Measurements from ENCODE around the gene CTNNA1. TPM values are rescaled to one million over a fixed set of nuclear protein-coding genes. Genes with fewer than 3 reads are reported as not detected.

The CTNNA1 gene
- total and polyA plus RNA-seq, 9 of the 15 experiments (the other 6 are each of a cell fraction or from before 2014, with no cell fraction given) = 29.6 to 117 (median 89.1) TPM

- WGBS (ENCODE audit: insufficient coverage, low coverage, missing lambda C conversion rate) = 80% methylated on average over 18 of the region's 18 CpGs
- no peak for FAIRE-seq
- no peak overlapping the region for H2AFZ ChIP-seq (ENCODE audit: low read depth, low read length)
- H4K20me1 ChIP-seq (replicated peaks; ENCODE audit: control insufficient read depth, insufficient read depth, low read length) = peaks cover 12% of the 10 kb centered on the region; the same call in 1 of the 2 replicates
- H3K9ac ChIP-seq (ENCODE audit: insufficient read depth in 1 of 2, low read depth in 2 of 2, low read length in 2 of 2) = no peak overlapping the region
- no peaks in the 10 kb centered on the region for H3K79me2 ChIP-seq (ENCODE audit: control insufficient read depth, insufficient read depth, low read length)
- H3K4me1 ChIP-seq (replicated peaks in 1 of 2; ENCODE audit: control insufficient read depth in 2 of 2, insufficient read depth in 2 of 2, low read length in 2 of 2) = 0 out of 5 replicates have a peak, but pooled peaks cover 0 to 2% of the 10 kb centered on the region in 2 experiments
- in situ Hi-C loops (cut with MboI) (no loop called here), intact Hi-C loops (cut with micrococcal nuclease) (loop anchor here (10.0 kb wide), 1 partner anchor 289 kb away; no protein-coding TSS in a partner anchor)
- ChIA-PET POLR2A (interaction anchor here (1.3 kb wide), 1 partner anchor 17 kb away, joined by 4 read pairs; no protein-coding TSS in a partner anchor), CTCF (ENCODE audit: low intra/inter-chr PET ratio) (no interaction called here)
- no peaks in the 10 kb centered on the region for H3K9me3 ChIP-seq (replicated peaks; ENCODE audit: control insufficient read depth, insufficient read depth, low read depth, low read length)
- no peaks in the 10 kb centered on the region for H3K27me3 ChIP-seq (ENCODE audit: control insufficient read depth in 2 of 2, insufficient read depth in 2 of 2, low read length in 2 of 2)
- H3K36me3 ChIP-seq (ENCODE audit: control insufficient read depth, insufficient read depth, low read length) = peaks cover 62% of the 10 kb centered on the region; the same call in 2 of the 3 replicates
- H3K27ac ChIP-seq (ENCODE audit: extremely low read depth, low read depth, low read length) = no peak overlapping the region
- no peak overlapping the region for H3K4me2 ChIP-seq (ENCODE audit: insufficient read depth, low read length)
- TF ChIP-seq POLR2G (IDR thresholded peaks at IDR 0.05; ENCODE audit: low read depth, low read length) (0 out of 2 replicates have a peak, but pooled peaks have one; percentile 7), TCFL5 (CRISPR knock-in tag; conservative IDR thresholded peaks at IDR 0.05) (no peak)
- no peak for DNase-seq (ENCODE audit: extremely low read depth in 1 of 4, low spot score in 3 of 4)
- TSS peak; percentile 58 for BruUV-seq (replicated peaks)
- H3K9me1 ChIP-seq (ENCODE audit: control insufficient read depth, insufficient read depth, low read length) = no peaks in the 10 kb centered on the region
- H3K4me3 ChIP-seq = no peak overlapping the region
- no peak for ATAC-seq
Observed at GRCh38 chr5:138933522-138934290, 180.5 kb downstream of the CTNNA1 start.

- H3K4me1 ChIP-seq (replicated peaks in 1 of 2; ENCODE audit: control insufficient read depth in 2 of 2, insufficient read depth in 2 of 2, low read length in 2 of 2) = 0 out of 5 replicates have a peak, but pooled peaks cover 0 to 2% of the 10 kb centered on the region in 2 experiments
- TF ChIP-seq POLR2A (conservative IDR thresholded peaks at IDR 0.05) (peak; percentile 29; the same call in 1 of the 2 replicates), KAT7 (CRISPR knock-in tag; IDR thresholded peaks at IDR 0.05; ENCODE audit: borderline replicate concordance) (no peak), MEIS2 (IDR thresholded peaks at IDR 0.05; ENCODE audit: partially characterized antibody) (peak; percentile 11)
- peaks cover 7% of the 10 kb centered on the region; the same call in 1 of the 2 replicates for H4K20me1 ChIP-seq (replicated peaks; ENCODE audit: control insufficient read depth, insufficient read depth, low read length)
- no peak overlapping the region for H3K4me3 ChIP-seq
- peaks cover 51% of the 10 kb centered on the region; the same call in 2 of the 3 replicates for H3K36me3 ChIP-seq (ENCODE audit: control insufficient read depth, insufficient read depth, low read length)
- no peak overlapping the region; a peak in 1 of 4 replicates for H3K9ac ChIP-seq (ENCODE audit: insufficient read depth in 1 of 2, low read depth in 2 of 2, low read length in 2 of 2)
- no peaks in the 10 kb centered on the region for H3K9me3 ChIP-seq (replicated peaks; ENCODE audit: control insufficient read depth, insufficient read depth, low read depth, low read length)
- ATAC-seq (no peak), FAIRE-seq (no peak), DNase-seq (ENCODE audit: extremely low read depth in 1 of 4, low spot score in 3 of 4) (no peak)
- intact Hi-C loops (cut with micrococcal nuclease) = loop anchor here (10.0 kb wide), 1 partner anchor 290 kb away; no protein-coding TSS in a partner anchor
- 88% methylated on average over 12 of the region's 12 CpGs for WGBS (ENCODE audit: insufficient coverage, low coverage, missing lambda C conversion rate)
- H3K79me2 ChIP-seq (ENCODE audit: control insufficient read depth, insufficient read depth, low read length) = no peaks in the 10 kb centered on the region
- H2AFZ ChIP-seq (ENCODE audit: low read depth, low read length) = no peak overlapping the region
- POLR2A ChIA-PET = interaction anchor here (1.1 to 1.4 kb wide), 2 partner anchors 12 to 220 kb away, joined by 3 to 5 read pairs; no protein-coding TSS in a partner anchor
- CTCF ChIA-PET (ENCODE audit: low intra/inter-chr PET ratio) = no interaction called here
- no peak overlapping the region for H3K4me2 ChIP-seq (ENCODE audit: insufficient read depth, low read length)
- BruUV-seq (replicated peaks) = no TSS peak
- no peaks in the 10 kb centered on the region for H3K9me1 ChIP-seq (ENCODE audit: control insufficient read depth, insufficient read depth, low read length)
- H3K27ac ChIP-seq (ENCODE audit: extremely low read depth, low read depth, low read length) = no peak overlapping the region
- in situ Hi-C loops (cut with MboI) = no loop called here
- H3K27me3 ChIP-seq (ENCODE audit: control insufficient read depth in 2 of 2, insufficient read depth in 2 of 2, low read length in 2 of 2) = no peaks in the 10 kb centered on the region
Observed at GRCh38 chr5:138934971-138935370, 181.7 kb downstream of the CTNNA1 start.

Data from K562 (cell line).